Neuronal stem cell (in vitro differentiated cells): ENCODE data around the gene GNL1.
"Not testable (repeated sequence)": the region's sequence is repeated elsewhere in the genome, so short reads cannot be mapped to it uniquely, and the experiment has no call there.

Experiments
- DNase-seq: peaks from one replicate; pipeline ENCODE4 v3.0.0-alpha.2; 2013; ENCODE audit warnings: low spot score
- H2AFZ ChIP-seq: one replicate; pipeline ENCODE4 v1.6.1; 2013; ENCODE audit warnings: mild to moderate bottlenecking, low read length, inconsistent platforms
- H2AK5ac ChIP-seq: 2 replicates; pipeline ENCODE4 v1.6.1; 2013; ENCODE audit warnings: low read depth, mild to moderate bottlenecking, inconsistent platforms, low read length, moderate library complexity, mixed read lengths
- H2BK120ac ChIP-seq: 2 replicates; pipeline ENCODE4 v1.6.1; 2013; ENCODE audit warnings: low read depth, mild to moderate bottlenecking, inconsistent platforms, low read length, moderate library complexity, mixed read lengths
- H2BK12ac ChIP-seq: one replicate; pipeline ENCODE4 v1.6.1; 2013; ENCODE audit warnings: low read length, inconsistent platforms
- H2BK15ac ChIP-seq: 2 replicates; pipeline ENCODE4 v1.6.1; 2013; ENCODE audit warnings: mild to moderate bottlenecking, low read length, inconsistent platforms, mixed read lengths
- H2BK5ac ChIP-seq: one replicate; pipeline ENCODE4 v1.6.1; 2013; ENCODE audit warnings: inconsistent platforms, mild to moderate bottlenecking, low read length, moderate library complexity
- H3K14ac ChIP-seq: one replicate; pipeline ENCODE4 v1.6.1; 2013; ENCODE audit warnings: low read length, inconsistent platforms
- H3K18ac ChIP-seq: 2 replicates; pipeline ENCODE4 v1.6.1; 2013; ENCODE audit warnings: low read length, inconsistent platforms
- H3K23ac ChIP-seq: 2 replicates; pipeline ENCODE4 v1.6.1; 2013; ENCODE audit warnings: low read depth, mild to moderate bottlenecking, mixed read lengths, low read length, inconsistent platforms; ENCODE audit not compliant: poor library complexity
- H3K27ac ChIP-seq: replicated peaks from 3 replicates; pipeline ENCODE4 v1.5.1; 2013; ENCODE audit warnings: low read length, inconsistent platforms
- H3K27me3 ChIP-seq, 3 experiments: 2 replicates each; pipeline ENCODE4 v1.6.1; 2013; ENCODE audit warnings: low read length in 3 of 3, mild to moderate bottlenecking in 2 of 3, inconsistent platforms in 1 of 3, low read depth in 1 of 3, mixed read lengths in 1 of 3, moderate library complexity in 1 of 3; ENCODE audit not compliant: control insufficient read depth in 3 of 3, insufficient read depth in 3 of 3
- H3K36me3 ChIP-seq, 2 donors: replicated peaks in 1 of 2; 2 replicates each; pipeline ENCODE4 v1.6.1; 2013; ENCODE audit warnings: low read length in 2 of 2; ENCODE audit not compliant: control insufficient read depth in 2 of 2, insufficient read depth in 2 of 2
- H3K4ac ChIP-seq: 2 replicates; pipeline ENCODE4 v1.6.1; 2013; ENCODE audit warnings: inconsistent platforms, mild to moderate bottlenecking, low read length, moderate library complexity
- H3K4me1 ChIP-seq, 2 donors: 1 replicate in 1 of 2; 2 replicates in 1 of 2; pipeline ENCODE4 v1.6.1; 2013; ENCODE audit warnings: low read length in 2 of 2, low read depth in 1 of 2; ENCODE audit not compliant: control insufficient read depth in 2 of 2, insufficient read depth in 1 of 2
- H3K4me2 ChIP-seq: one replicate; pipeline ENCODE4 v1.6.1; 2013; ENCODE audit warnings: mild to moderate bottlenecking, low read length, inconsistent platforms; ENCODE audit not compliant: insufficient read depth, poor library complexity, severe bottlenecking
- H3K4me3 ChIP-seq, 2 donors: 2 replicates each; pipeline ENCODE4 v1.5.1; 2013; ENCODE audit warnings: low read length in 2 of 2, mild to moderate bottlenecking in 2 of 2, inconsistent platforms in 1 of 2, moderate library complexity in 1 of 2
- H3K79me1 ChIP-seq: one replicate; pipeline ENCODE4 v1.6.1; 2013; ENCODE audit warnings: low read depth, mild to moderate bottlenecking, inconsistent platforms, low read length, moderate library complexity
- H3K9ac ChIP-seq: one replicate; pipeline ENCODE4 v1.6.1; 2013; ENCODE audit warnings: mild to moderate bottlenecking, low read depth, low read length, inconsistent platforms; ENCODE audit not compliant: poor library complexity
- H3K9me3 ChIP-seq, 2 donors: replicated peaks in 1 of 2; 2 replicates each; pipeline versions ENCODE3 to v1.6.1; 2013; ENCODE audit warnings: low read length in 2 of 2, mild to moderate bottlenecking in 2 of 2, inconsistent platforms in 1 of 2, low read depth in 1 of 2, mixed read lengths in 1 of 2, moderate library complexity in 1 of 2; ENCODE audit not compliant: control insufficient read depth in 2 of 2, insufficient read depth in 1 of 2
- H4K8ac ChIP-seq: one replicate; pipeline ENCODE4 v1.6.1; 2013; ENCODE audit warnings: low read depth, mild to moderate bottlenecking, inconsistent platforms, low read length, moderate library complexity
- H4K91ac ChIP-seq: one replicate; pipeline ENCODE4 v1.6.1; 2013; ENCODE audit warnings: low read length, low read depth, mild to moderate bottlenecking, inconsistent platforms; ENCODE audit not compliant: poor library complexity
- WGBS, 2 donors: extraction: QIAGEN DNeasy Blood & Tissue Kit; methylation state at CpG; one replicate each; pipeline ENCODE4 v1.1.7; 2013; ENCODE audit warnings: missing lambda C conversion rate in 2 of 2, mixed read lengths in 1 of 2; ENCODE audit not compliant: insufficient read length in 2 of 2, insufficient replicate concordance in 1 of 2; ENCODE audit errors: extremely low coverage in 2 of 2; 5-methylcytosine and 5-hydroxymethylcytosine counted together

GNL1 gene

DNA sequence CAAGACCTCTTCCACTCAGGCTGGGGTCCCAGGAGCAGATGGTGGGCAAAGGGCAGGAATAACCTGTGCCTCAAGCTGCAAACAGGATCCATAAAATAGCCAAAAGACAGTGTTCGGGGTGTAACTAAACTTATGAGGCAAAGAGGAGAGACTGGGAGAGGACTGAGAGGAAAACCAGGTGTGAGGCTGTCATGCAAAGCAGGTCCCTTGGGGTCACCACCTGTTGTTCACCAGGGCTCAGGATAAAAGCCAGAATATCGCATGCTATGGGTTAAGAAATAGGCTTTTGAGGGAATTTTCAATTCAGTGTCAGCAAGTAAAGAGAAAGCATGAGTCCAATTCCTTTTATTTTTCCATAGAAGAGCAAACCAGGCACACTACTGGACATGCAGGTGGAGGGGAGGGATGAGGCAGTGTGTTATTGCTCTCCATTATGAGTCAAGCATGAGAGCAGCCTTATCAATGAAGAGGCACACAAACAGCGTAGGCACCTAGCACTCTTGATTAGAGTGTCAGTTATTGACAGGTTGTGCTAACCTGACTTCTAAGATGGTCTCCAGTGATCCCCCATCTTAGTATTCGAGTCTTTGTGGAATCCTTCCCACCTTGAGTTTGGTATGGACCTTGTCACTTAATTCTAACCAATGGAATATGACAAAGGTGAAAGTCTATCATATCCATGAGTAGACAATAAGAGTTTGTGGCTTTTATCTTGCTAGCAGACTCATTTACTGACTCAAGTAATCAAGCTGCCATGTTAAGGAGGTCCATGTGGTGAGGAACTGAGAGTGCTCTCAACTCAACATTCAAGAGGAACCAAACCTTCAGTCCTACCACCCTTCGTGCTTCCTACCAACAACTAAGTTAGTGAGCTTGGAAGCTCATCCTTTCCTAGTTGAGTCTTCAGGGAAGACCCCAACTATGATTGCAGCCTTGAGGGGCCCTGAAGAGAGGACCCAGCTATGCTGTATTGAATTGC lies 48.2 kb downstream of the GNL1 start:
- H3K4me3 ChIP-seq, result no peak overlapping the region
- no peak overlapping the region for H3K27ac ChIP-seq
- no peak overlapping the region for H3K14ac ChIP-seq
- no peak overlapping the region for H2AFZ ChIP-seq
- no peak overlapping the region for H2BK15ac ChIP-seq
- no peak overlapping the region for H3K4ac ChIP-seq
- H3K9me3 ChIP-seq, result no peaks in the 10 kb centered on the region
- H4K91ac ChIP-seq, result no peak overlapping the region
- no peak overlapping the region for H2AK5ac ChIP-seq
- H4K8ac ChIP-seq, result no peak overlapping the region
- H3K23ac ChIP-seq, result no peak overlapping the region
- H3K9ac ChIP-seq, result no peak overlapping the region
- H3K79me1 ChIP-seq, result no peaks in the 10 kb centered on the region
- WGBS, 2 donors, result no CpG with 5 or more reads among the region's 5 CpGs
- peaks cover 0 to 3% of the 10 kb centered on the region in 2 donors for H3K4me1 ChIP-seq
- no peak overlapping the region for H2BK5ac ChIP-seq
- H2BK120ac ChIP-seq, result no peak overlapping the region
- H3K36me3 ChIP-seq, result no peaks in the 10 kb centered on the region
- DNase-seq, result no peak
- no peak overlapping the region for H3K4me2 ChIP-seq
- H3K27me3 ChIP-seq, result peaks cover 0 to 10% (median 0%) of the 10 kb centered on the region in 3 experiments
- H2BK12ac ChIP-seq, result no peak overlapping the region
- H3K18ac ChIP-seq, result no peak overlapping the region

GRCh38 chr6:30500421-30501355 lies 55.6 kb downstream of the GNL1 start:
- Histone ChIP-seq H2AK5ac (no peak overlapping the region), H2BK5ac (no peak overlapping the region), H3K4me1 (no peaks in the 10 kb centered on the region), H3K9ac (no peak overlapping the region), H2BK120ac (no peak overlapping the region), H4K8ac (no peak overlapping the region), H4K91ac (no peak overlapping the region), H3K36me3 (no peaks in the 10 kb centered on the region), H3K4ac (no peak overlapping the region), H3K23ac (no peak overlapping the region), H3K9me3 (peaks cover 0 to 2% of the 10 kb centered on the region in 2 donors), H3K18ac (no peak overlapping the region), H3K4me2 (no peak overlapping the region), H2AFZ (no peak overlapping the region), H3K27me3 (no peaks in the 10 kb centered on the region), H2BK15ac (no peak overlapping the region), H2BK12ac (no peak overlapping the region), H3K27ac (no peak overlapping the region), H3K4me3 (no peak overlapping the region), H3K79me1 (no peaks in the 10 kb centered on the region), H3K14ac (no peak overlapping the region)
- WGBS, 2 donors, result no CpG with 5 or more reads among the region's 10 CpGs
- DNase-seq, result no peak

- not testable (repeated sequence) for H3K9ac ChIP-seq, DNase-seq, H4K8ac ChIP-seq, H3K4ac ChIP-seq, H3K27ac ChIP-seq, H2BK120ac ChIP-seq, H3K23ac ChIP-seq, H2AK5ac ChIP-seq, H3K4me1 ChIP-seq, H3K18ac ChIP-seq, H3K27me3 ChIP-seq, H3K4me2 ChIP-seq, H2BK5ac ChIP-seq, H2AFZ ChIP-seq, H3K79me1 ChIP-seq, H2BK12ac ChIP-seq, H3K9me3 ChIP-seq, H2BK15ac ChIP-seq, H3K36me3 ChIP-seq, H4K91ac ChIP-seq, H3K4me3 ChIP-seq, H3K14ac ChIP-seq
- WGBS, 2 donors, result no CpG with 5 or more reads among the region's 37 CpGs
These were observed 57.6 kb downstream of the GNL1 start for GRCh38 chr6:30498705-30499104.

DNA sequence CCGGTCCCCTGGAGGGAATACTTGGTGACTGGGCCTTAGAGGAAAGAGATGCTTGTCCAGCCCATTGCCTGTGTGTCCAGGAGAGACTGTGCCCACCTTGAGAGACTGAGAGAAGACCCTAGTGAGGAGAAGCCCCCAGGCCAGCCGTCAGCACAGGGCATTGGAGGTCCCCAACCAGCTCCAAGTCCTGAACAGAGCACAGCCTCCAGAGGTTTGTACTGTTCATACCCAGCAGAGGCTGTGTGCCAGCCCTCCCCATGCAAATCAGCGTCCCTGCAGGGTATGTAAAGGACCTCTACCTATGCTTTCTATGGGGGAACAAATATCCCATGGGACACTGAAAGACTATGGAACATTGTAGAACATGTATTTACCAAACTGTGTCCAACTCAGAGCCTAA lies 58.6 kb downstream of the GNL1 start:
- no peak overlapping the region for H2BK5ac ChIP-seq
- no peak overlapping the region for H4K8ac ChIP-seq
- no peak overlapping the region for H2AFZ ChIP-seq
- H3K27me3 ChIP-seq, result no peaks in the 10 kb centered on the region
- no peak overlapping the region for H2BK120ac ChIP-seq
- no peak overlapping the region for H3K27ac ChIP-seq
- H2AK5ac ChIP-seq, result no peak overlapping the region
- no peak for DNase-seq
- H3K4ac ChIP-seq, result no peak overlapping the region
- H2BK15ac ChIP-seq, result no peak overlapping the region
- H3K14ac ChIP-seq, result no peak overlapping the region
- no peaks in the 10 kb centered on the region for H3K36me3 ChIP-seq
- no peak overlapping the region for H3K23ac ChIP-seq
- no peak overlapping the region for H2BK12ac ChIP-seq
- no peak overlapping the region for H3K4me3 ChIP-seq
- H3K9me3 ChIP-seq, result peaks cover 0 to 2% of the 10 kb centered on the region in 2 donors
- no peaks in the 10 kb centered on the region for H3K79me1 ChIP-seq
- H3K18ac ChIP-seq, result no peak overlapping the region
- H3K9ac ChIP-seq, result no peak overlapping the region
- no CpG with 5 or more reads among the region's 3 CpGs for WGBS, 2 donors
- no peaks in the 10 kb centered on the region for H3K4me1 ChIP-seq
- H4K91ac ChIP-seq, result no peak overlapping the region
- no peak overlapping the region for H3K4me2 ChIP-seq
